MM.1S (cell line): ENCODE results near the gene PRR3.

Experiments used
- DNase-seq: peaks from one replicate; pipeline ENCODE4 v3.0.0-alpha.2; 2015
- H2AFZ ChIP-seq: fragments of 300-600 bp; sonication (generic); 2 replicates; pipeline ENCODE4 v1.6.0; 2016; ENCODE audit warnings: antibody characterized with exemption, low read length
- H3F3A ChIP-seq: fragments of 300-600 bp; sonication (generic); 2 replicates; pipeline ENCODE4 v1.6.1; 2016; ENCODE audit warnings: mild to moderate bottlenecking, antibody characterized with exemption, low read length, moderate library complexity, mixed read lengths; ENCODE audit not compliant: insufficient read depth
- H3K27ac ChIP-seq: fragments of 300-600 bp; sonication (generic); 2 replicates; pipeline ENCODE4 v1.5.1; 2016; ENCODE audit warnings: mild to moderate bottlenecking, low read length
- H3K27me3 ChIP-seq: fragments of 300-600 bp; sonication (generic); replicated peaks from 2 replicates; pipeline ENCODE4 v1.6.0; 2016; ENCODE audit warnings: low read length; ENCODE audit not compliant: insufficient read depth
- H3K36me3 ChIP-seq: fragments of 300-600 bp; sonication (generic); replicated peaks from 2 replicates; pipeline ENCODE4 v1.6.1; 2016; ENCODE audit warnings: mild to moderate bottlenecking, low read length, mixed read lengths; ENCODE audit not compliant: insufficient read depth
- H3K4me1 ChIP-seq: fragments of 300-600 bp; sonication (generic); 2 replicates; pipeline ENCODE4 v1.6.1; 2016; ENCODE audit warnings: low read length, mixed read lengths
- H3K4me2 ChIP-seq: fragments of 300-600 bp; sonication (generic); 2 replicates; pipeline ENCODE4 v1.6.0; 2016; ENCODE audit warnings: low read depth, low read length
- H3K4me3 ChIP-seq: fragments of 300-600 bp; sonication (generic); 2 replicates; pipeline ENCODE4 v1.5.1; 2016; ENCODE audit warnings: low read length, mixed read lengths
- H3K79me2 ChIP-seq: fragments of 300-600 bp; sonication (generic); 2 replicates; pipeline ENCODE4 v1.6.1; 2016; ENCODE audit warnings: mixed run types, low read length, mixed read lengths
- H3K9ac ChIP-seq: fragments of 300-600 bp; sonication (generic); 2 replicates; pipeline ENCODE4 v1.6.1; 2016; ENCODE audit warnings: low read length, mixed read lengths
- H3K9me2 ChIP-seq: fragments of 300-600 bp; sonication (generic); replicated peaks from 2 replicates; pipeline ENCODE4 v1.6.1; 2016; ENCODE audit warnings: mild to moderate bottlenecking, low read length, mixed read lengths; ENCODE audit not compliant: insufficient read depth
- H3K9me3 ChIP-seq: fragments of 300-600 bp; sonication (generic); replicated peaks from 2 replicates; pipeline ENCODE4 v1.6.1; 2016; ENCODE audit warnings: mild to moderate bottlenecking, low read length, mixed read lengths; ENCODE audit not compliant: insufficient read depth
- H4K20me1 ChIP-seq: fragments of 300-600 bp; sonication (generic); 2 replicates; pipeline ENCODE4 v1.6.1; 2016; ENCODE audit warnings: mild to moderate bottlenecking, low read length, moderate library complexity, mixed read lengths; ENCODE audit not compliant: insufficient read depth
- CTCF ChIP-seq: fragments of 300-600 bp; sonication (generic); IDR thresholded peaks from 2 replicates; pipeline ENCODE4 v1.5.1; 2016; ENCODE audit warnings: antibody characterized with exemption, low read length, mixed read lengths
- EZH2 ChIP-seq: fragments of 300-600 bp; sonication (generic); optimal IDR thresholded peaks from 2 replicates; pipeline ENCODE3; 2017; ENCODE audit warnings: low read depth, mild to moderate bottlenecking, antibody characterized with exemption, low read length, mixed read lengths
- EZH2phosphoT487 ChIP-seq: fragments of 300-600 bp; sonication (generic); IDR thresholded peaks from 2 replicates; pipeline ENCODE4 v1.6.1; 2018; ENCODE audit warnings: antibody characterized with exemption, low read length

The PRR3 gene

DNA sequence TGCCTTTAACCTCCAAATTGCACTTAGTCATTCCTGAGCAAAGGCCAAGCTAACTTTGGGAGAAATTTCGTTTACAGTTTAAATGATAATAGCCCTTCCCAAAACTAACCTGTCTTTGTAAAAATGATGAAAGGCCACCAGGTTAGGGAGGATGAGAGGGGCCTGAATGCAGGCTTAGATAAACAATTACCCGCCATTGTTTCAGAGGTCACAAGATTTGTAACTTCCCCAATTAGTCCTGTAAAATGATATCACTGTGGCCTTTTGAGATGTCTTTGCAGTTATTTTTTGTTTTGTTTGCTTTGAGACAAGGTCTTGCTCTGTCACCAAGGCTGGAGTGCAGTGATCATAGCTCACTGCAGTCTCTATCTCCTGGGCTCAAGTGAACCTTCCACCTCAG is 27.1 kb upstream of the PRR3 start:
- peaks cover 24% of the 10 kb centered on the region for H3K4me1 ChIP-seq
- H3K36me3 ChIP-seq, result no peaks in the 10 kb centered on the region
- TF ChIP-seq CTCF (no peak), EZH2 (no peak), EZH2phosphoT487 (no peak)
- peak overlapping the region; percentile 11; the same call in 1 of the 2 replicates for H3K27ac ChIP-seq
- H3K9ac ChIP-seq, result no peak overlapping the region
- H3K79me2 ChIP-seq, result no peaks in the 10 kb centered on the region
- peaks cover 18% of the 10 kb centered on the region for H3F3A ChIP-seq
- no peaks in the 10 kb centered on the region for H3K9me2 ChIP-seq
- no peaks in the 10 kb centered on the region for H4K20me1 ChIP-seq
- H2AFZ ChIP-seq, result 0 out of 2 replicates have a peak overlapping the region, but pooled peaks have one; percentile 0
- H3K27me3 ChIP-seq, result no peaks in the 10 kb centered on the region
- 0 out of 2 replicates have a peak overlapping the region, but pooled peaks have one; percentile 1 for H3K4me2 ChIP-seq
- DNase-seq, result no peak
- no peak overlapping the region for H3K4me3 ChIP-seq
- H3K9me3 ChIP-seq, result no peaks in the 10 kb centered on the region

DNA sequence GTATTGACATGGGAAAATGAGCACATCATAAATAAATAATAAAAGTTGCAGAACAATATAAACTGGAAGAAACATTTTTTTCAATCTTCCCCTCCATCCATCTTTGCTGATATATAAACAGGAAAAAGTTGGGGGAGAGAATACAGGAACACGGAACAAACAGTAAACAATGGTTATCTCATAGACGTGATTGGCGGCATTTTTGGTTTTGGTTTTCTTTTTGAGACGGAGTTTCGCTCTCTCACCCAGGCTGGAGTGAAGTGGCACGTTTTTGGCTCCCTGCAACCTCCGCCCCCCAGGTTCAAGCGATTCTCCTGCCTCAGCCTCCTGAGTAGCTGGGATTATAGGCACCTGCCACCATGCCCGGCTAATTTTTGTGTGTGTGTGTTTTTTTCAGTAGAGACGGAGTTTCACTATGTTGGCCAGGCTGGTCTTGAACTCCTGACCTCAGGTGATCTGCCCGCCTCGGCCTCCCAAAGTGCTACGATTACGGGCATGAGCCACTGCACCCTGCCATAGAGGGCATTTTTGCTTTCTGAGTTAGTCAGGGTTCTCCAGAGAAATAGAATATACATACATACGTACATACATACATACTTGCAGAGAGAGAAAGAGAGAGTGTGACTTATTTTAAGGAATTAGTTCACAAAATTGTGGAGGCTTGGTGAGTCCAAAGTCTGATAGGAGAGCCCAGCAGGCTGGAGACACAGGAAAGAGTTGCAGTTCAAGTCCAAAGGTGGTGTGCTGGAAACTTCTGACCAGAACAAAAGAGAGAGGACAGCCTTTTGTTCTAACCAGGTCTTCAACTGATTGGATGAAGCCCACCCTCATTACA is 23.4 kb upstream of the PRR3 start:
- H3K36me3 ChIP-seq, result no peaks in the 10 kb centered on the region
- H3K9me3 ChIP-seq, result no peaks in the 10 kb centered on the region
- H3K27me3 ChIP-seq, result no peaks in the 10 kb centered on the region
- H3K4me2 ChIP-seq, result no peak overlapping the region
- H3K79me2 ChIP-seq, result no peaks in the 10 kb centered on the region
- TF ChIP-seq EZH2phosphoT487 (no peak), CTCF (no peak), EZH2 (no peak)
- no peak overlapping the region for H3K27ac ChIP-seq
- no peaks in the 10 kb centered on the region for H3K9me2 ChIP-seq
- H3F3A ChIP-seq, result peaks cover 9% of the 10 kb centered on the region
- no peak overlapping the region for H2AFZ ChIP-seq
- H3K4me3 ChIP-seq, result no peak overlapping the region
- no peak overlapping the region for H3K9ac ChIP-seq
- no peak for DNase-seq
- H3K4me1 ChIP-seq, result peaks cover 16% of the 10 kb centered on the region
- no peaks in the 10 kb centered on the region for H4K20me1 ChIP-seq

DNA sequence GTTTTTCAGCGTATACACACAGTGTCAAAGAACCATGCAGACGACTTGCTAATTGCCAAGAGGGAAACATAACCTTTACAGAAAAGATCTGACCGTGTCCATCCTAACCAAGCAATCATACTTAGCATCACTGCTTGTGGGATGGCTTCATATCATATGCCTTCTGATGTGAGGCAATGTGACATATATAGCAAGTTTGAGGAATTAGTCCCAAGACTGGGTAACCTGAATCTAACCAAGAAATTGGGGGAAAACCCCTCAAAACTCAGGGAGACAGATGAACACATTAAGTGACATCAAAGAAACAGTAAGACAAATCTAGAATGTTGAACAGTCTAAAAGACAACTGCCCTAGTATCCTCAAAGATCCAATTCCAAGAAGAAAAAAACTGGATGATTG is 19.2 kb upstream of the PRR3 start:
- no peaks in the 10 kb centered on the region for H3K9me3 ChIP-seq
- H3K9ac ChIP-seq, result no peak overlapping the region
- 0 out of 2 replicates have a peak, but pooled peaks cover 2% of the 10 kb centered on the region for H3F3A ChIP-seq
- H3K9me2 ChIP-seq, result no peaks in the 10 kb centered on the region
- H3K36me3 ChIP-seq, result no peaks in the 10 kb centered on the region
- no peaks in the 10 kb centered on the region for H4K20me1 ChIP-seq
- H3K4me3 ChIP-seq, result no peak overlapping the region
- no peaks in the 10 kb centered on the region for H3K79me2 ChIP-seq
- H2AFZ ChIP-seq, result no peak overlapping the region
- H3K4me2 ChIP-seq, result no peak overlapping the region
- no peak overlapping the region for H3K27ac ChIP-seq
- H3K27me3 ChIP-seq, result no peaks in the 10 kb centered on the region
- no peak for DNase-seq
- TF ChIP-seq CTCF, result no peak
- no peak for TF ChIP-seq EZH2
- no peak for TF ChIP-seq EZH2phosphoT487
- no peaks in the 10 kb centered on the region for H3K4me1 ChIP-seq
